Fibroblast of skin of scalp (primary cell): ENCODE results near the gene TBC1D8.

Experiments
- DNase-seq: peaks from one replicate; pipeline ENCODE4 v3.0.0-alpha.2; 2013

The TBC1D8 gene

DNA sequence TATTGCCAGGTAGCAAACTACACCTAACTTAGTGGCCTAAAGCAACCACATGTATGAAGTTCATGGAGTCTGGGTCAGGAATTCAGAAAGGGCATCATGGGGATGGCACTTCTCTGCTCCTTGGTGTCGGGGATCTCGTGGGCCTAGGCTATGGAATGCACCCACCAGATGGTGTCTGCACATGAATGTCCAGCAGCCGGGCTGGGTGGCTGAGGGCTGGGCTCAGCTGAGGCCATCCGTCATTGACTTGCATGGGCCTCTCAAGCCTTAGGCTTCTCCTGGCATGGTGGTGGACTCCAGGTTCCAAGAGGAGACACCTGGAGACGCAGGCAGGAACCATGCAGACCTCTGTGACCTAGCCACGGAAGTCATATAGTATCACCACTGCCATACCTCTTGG, 175.1 kb downstream of the TBC1D8 start:
- no peak for DNase-seq

DNA sequence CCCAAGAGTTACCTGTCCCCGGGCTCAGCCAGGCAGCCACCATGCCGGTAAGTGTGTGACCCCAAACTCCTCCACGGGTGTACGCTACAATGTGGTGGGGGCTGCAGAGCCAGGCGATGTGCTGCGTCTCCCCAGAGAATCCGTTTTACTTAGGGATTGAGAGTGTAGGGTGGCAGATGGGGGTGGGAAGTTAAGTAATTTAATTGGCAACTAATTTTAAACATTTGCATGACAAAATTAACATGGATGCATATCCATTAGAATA, 175.7 kb downstream of the TBC1D8 start:
- no peak for DNase-seq

DNA sequence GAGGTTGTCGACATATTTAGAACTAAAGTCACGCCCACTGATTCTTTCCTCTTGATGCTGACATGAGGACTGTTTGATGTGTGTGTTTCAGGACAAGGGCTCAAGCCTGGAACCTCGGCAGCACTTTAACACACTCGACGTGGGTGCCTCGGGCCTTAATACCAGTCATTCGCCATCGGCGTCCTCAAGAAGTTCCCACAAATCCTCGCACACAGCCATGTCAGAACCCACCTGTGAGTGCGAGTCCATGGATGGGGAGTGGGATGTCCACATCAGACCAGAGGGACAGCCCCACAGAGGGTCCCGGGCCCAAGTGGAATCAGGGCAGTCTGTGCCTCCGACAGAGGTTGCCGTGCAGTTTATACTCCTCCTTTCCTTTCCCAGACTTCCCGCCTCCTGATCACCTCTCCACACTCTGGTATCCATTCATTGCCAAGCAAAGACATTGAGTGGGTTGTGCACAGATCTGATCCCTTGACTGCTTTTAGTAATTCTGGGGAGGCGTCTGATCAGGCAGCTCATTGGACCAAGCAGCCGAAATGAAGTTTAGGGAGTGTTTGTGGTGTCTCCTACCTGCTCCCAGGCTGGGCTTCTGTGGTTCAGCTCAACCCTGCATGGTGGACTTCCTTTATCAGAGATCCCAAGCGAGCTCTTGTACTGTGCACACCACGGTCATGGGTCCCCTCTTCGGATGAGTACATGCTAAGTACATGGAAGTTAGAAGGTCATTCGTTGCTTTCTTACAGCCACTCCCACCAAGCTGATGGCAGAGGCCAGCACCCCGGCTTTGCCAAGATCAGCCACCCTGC, 176.3 kb downstream of the TBC1D8 start:
- no peak for DNase-seq

DNA sequence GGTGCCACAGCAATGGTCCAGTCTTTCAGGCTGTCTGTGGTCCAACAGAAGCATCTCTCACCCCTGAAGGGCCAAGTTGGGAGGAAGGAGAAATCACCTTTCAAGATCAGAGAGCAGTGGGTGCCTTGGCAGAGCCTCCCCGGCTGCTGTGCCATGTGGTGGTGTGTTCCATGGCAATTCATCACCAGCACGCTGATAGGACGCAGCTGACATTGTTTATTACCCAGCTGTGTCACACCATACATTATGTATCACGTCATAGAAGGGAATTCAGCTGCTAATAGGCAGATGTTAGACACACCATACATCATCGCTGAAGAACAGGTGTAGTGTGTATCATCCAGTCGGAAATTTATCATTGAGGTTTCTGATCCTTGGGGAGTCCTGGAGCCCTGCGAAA, 178.7 kb downstream of the TBC1D8 start:
- DNase-seq, result no peak

DNA sequence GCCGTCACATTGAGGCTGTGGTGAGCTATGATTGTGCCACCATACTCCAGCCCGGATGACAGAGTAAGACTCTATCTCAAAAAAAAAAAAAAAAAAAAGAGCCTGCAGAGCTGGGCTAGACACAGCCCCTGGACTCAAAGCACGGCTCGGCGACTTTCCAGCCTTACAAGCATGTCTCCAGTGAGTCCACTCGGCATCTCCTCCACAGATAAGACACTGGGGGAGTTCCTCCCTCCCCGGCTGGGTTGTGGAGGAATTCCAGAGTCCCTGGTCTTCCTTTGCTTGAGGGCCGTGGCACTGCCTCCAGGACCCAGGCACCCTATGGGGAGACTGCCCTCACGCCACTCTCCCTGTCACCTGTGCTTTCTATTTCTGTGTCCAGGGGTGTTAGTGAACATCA, 180.0 kb downstream of the TBC1D8 start:
- DNase-seq, result no peak

DNA sequence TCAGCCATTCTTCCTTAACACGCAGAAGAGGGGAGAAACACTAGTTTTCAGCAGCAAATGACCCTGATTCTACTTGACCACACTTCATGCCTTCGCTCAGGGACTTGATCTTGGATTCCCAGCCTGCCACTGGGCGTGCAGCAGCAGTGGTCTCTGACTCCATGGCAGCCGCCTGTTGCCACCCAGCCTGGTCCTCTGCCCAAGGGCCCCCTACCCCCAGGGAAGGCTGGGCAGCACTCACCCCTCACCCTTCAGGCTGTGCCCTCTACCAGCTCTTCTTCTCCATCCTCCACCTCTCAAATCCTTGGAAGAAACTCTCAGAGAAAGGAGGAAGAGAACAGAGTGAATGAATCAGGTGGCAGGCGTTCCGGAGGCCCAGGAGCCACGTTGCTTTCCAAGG, 181.2 kb downstream of the TBC1D8 start:
- DNase-seq, result no peak

DNA sequence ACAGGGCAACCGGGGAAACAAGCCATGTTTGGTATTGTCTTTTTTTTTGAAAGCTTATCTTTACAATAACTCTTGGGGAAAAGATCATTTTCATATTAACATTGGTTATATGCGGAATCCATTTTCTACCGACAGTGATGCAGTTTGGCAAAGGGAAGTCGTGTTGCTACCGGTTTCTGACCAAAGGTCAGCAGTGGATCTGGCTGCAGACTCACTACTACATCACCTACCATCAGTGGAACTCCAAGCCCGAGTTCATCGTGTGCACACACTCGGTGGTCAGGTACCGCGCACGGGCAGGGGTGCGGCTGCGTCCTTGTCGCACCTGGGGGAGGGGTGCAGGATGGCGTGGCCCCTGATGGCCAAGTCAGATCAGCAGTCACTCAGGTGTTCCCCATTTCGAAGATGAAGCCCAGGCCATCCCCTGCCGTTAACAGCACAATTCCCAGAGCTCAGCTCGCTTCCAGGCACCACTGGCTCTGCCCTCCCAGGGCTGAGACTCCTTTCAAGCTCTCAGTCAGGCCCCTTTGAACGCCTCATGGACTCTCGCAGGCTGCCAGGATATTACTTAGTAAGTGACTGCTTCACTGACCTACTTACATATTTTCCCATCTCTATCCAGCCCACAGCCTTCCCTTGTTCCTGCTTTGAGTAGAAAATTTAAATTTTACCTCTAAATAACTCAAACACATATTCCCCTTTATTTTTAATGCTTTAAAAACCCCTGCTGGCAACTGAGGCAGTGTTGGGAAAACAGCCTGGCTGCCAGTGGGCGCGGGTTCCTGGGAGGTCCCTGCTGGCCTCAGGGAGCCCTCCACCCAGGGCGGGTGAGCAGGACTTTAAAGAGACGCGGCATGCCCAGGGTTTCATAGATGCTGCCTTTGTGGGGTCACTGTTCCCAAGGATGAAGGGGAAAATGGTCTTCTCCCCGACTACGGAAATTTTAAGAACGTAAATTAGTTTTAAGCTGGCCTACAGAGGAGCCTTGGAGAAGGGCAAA, 182.7 kb downstream of the TBC1D8 start:
- DNase-seq, result no peak

DNA sequence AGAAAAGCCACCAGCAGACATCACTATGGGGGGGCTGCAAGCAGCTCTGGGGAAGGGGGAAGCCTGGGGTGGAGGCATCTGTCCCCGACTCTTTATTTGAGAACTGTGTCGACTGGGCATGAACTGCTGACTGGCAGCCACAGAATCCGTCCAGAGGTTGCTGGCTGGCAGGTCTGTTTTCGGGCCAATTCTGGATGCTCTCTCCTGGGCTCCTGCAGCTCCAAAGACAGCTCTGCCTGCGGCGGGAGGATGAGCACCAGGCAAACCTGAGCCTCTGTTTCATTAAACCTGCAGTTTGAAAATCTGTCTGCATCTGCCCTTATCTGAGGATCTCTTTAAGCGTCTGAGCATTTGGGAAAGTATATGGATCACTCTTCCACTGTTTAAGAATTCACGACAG, 183.5 kb downstream of the TBC1D8 start:
- no peak for DNase-seq

DNA sequence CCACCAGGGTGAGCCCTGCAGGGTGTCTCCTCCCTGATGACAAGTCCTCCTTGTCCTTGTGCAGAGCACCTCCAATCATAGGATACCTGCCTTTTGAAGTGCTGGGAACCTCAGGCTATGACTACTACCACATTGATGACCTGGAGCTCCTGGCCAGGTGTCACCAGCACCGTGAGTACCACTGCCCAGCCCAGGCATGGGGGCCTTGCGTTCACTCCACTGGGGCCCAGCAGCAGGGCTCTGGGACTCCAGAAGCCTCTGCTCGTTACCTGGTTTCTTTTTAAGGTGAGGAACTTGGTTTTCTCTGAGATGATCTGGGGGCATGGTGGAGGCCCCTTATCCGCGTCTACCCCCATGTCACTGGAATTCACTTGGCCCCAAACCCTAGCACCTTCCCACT, 185.6 kb downstream of the TBC1D8 start:
- no peak for DNase-seq

DNA sequence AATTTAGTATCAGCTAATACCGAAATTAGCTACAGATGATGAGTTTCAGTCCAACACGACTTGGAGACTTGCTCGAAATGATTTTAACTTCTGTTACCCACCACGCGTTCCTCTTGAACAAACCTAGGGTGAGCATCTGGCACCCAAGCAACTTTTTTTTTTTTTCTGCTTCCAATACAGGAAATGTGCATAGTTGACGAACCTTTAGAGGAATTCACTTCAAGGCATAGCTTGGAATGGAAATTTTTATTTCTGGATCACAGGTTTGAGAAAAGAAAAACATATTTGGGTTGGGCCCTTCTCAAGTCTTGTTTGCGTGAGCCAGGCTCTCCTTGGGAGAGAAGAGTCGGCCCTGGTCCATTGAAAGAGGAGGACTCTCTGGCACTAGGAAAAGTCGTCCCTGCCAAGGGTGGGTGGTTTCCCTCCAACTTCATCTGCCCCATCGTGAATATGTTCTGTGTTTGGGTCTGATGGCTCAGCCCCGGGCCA, 186.5 kb downstream of the TBC1D8 start:
- no peak for DNase-seq

DNA sequence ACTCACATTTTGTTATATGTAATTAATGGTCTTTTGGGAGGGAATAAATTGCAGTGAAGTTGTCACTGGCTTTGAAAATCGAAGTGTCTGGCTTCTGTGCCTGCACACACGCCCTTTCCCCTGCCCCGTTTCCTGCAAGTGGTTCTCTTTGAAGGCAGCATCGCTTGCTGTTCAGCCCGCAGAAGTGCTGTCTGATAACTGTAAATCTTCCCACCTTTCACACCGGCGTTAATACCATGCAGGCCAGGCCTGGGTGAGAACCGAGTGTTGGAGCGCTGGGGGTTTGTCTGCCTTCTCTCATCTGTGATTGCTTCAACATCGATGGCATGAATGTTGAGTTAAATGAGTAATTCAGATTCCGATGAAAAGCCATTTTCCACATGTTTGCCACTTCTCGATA, 187.0 kb downstream of the TBC1D8 start:
- DNase-seq, result no peak

DNA sequence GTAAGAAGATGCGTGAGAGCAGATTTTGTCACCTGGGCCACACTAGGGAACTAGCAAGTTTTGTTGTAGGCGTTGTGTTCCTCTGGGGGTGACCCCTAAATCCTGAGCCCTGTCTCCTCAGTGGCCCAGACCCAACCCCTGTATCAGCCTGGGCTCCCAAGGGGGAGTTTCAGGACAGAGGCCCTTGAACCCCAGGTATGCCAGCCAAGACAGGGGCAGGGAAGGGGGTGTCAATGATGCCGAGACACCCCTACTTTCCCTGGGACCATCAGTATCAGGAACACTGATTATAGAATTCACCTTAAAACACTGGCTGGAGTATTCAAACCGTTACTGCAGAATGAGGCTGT, 188.2 kb downstream of the TBC1D8 start:
- no peak for DNase-seq

DNA sequence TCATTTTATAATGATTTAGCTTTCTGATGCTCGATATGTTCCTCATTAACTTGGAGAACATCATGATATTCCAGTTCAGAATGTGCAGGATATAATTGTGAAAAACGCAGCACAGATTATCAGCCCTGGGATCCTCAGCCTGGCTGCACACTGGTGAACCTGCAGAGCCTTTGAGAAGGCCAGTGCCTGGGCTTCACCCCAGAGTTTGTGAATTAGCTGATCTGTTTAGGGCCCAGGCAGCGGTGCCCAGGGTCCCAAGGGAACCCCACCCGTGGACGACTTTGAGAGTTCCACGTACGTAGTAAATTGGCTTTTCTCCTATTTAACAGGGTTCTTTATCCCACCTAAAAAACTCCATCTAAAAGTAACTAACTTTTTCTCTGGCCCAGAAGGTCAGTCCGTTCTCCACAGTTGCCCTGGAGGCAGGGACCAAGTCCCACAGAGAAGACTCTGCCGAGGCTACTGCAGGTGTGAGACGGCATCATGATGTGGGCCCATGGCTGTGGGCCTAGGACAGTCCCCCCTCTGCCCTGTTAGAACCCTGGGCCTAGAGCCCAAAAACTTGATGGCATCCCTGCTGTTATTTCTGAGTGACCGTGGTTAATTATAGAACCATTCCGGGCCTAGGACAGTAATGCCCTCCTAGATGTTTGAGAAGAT, 188.7 kb downstream of the TBC1D8 start:
- no peak for DNase-seq

DNA sequence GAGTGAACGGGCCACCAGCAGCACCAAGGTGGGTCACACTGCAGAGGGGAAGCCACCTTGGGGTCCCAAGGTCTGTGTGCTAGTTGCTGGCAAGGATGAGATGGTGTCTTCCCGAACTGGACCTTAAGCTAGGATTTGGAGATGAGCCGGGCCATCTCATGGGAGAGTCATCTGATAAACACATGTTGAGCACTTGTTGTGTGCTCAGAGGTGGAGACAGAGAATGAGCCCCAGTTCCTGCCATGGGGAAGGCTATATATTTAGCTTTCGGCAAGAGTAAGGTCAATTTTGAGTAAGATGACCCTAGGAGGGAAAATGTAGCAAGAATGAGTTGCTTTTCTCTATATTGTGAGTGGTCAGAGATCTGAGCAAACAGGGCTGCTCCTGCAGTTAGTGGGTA, 190.5 kb downstream of the TBC1D8 start:
- DNase-seq, result no peak

DNA sequence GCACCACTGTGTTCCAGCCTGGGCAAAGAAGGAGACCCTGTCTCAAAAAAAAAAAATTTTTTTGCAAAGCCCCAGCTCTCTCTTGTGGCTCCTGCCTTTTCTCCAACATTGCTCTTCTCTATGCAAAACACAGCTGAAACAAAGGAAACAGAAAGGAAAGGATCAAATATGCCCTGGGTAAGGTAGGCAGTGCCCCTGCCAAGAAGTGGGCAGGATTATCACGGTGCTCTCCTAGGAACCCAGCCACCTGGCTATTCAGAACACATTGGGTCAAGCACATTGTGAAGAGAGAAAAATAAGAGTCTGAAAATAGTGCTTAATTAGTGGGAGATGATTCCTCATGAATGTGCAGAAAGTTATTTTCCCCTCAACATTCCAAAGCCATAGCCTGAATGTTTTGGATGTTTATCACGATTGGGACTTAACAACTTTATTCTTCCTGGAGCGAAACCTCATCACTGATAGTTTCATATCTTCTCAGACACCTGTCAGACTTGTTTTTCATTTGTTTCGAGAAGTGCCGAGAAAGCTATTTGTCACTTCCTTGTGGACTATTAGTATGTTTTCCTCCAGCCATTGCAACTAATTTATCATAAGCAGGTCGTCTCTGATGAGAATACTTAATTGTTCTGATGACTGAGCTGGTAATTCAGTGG, 191.8 kb downstream of the TBC1D8 start:
- DNase-seq, result peak; percentile 69

DNA sequence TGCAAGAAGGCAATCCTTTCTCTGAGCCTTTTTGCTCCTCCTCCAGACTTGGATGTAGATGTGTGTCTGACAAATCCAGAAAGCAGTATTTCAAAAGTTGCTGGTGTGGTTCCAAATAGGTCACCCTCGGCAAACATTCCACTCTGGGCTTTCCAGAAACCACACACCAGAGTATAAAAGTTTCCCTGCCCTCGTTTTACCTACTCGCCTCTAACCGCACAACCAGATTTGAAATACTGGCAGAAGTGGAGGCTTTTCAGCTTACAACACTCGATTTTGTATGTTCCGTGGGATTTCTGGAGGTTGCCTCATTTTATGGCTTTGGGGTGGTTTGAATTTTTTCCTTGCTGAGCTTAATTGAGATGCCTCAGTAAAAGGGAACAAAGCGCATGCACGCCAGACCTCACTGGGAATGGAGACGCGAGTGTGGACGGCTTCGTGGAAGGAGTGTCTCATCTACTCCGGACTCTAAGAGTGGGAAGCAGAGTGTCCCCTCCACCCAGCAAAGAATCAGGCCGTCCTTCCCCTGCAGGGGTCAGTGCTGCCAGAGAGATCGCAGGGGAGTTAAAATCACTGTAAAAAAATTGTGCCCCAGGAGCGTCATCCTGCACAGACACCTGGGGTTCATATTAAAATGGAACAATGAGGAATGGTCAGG, 193.1 kb downstream of the TBC1D8 start:
- peak; percentile 90 for DNase-seq
